LoVo (cell line): ENCODE data around the gene LRRC10.
"Not testable (repeated sequence)": the region's sequence is repeated elsewhere in the genome, so short reads cannot be mapped to it uniquely, and the experiment has no call there.

Experiments used
- DNase-seq: peaks from one replicate; pipeline ENCODE4 v3.0.0-alpha.2; 2016; ENCODE audit warnings: low spot score

Gene LRRC10

DNA sequence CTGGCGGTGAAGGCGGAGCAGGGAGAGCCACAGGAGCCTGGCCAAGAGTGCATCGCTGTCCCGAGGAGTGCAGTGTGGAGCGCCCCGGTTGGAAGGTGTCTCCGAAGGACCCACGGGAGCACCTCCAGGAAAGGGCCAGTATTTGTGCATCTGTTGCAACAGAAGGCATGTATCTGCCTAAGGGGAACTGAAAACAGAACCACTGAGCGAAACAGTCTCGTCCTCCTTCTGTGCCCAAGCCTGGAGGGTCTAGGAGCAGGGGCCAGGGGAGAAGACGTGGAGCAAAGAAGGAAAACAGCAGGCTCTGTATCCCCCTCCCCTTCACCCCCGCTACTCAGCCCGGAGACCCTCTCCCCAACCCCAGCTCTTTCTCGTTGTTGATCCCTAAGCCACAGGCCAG, 5.3 kb upstream of the LRRC10 start:
- no peak for DNase-seq

DNA sequence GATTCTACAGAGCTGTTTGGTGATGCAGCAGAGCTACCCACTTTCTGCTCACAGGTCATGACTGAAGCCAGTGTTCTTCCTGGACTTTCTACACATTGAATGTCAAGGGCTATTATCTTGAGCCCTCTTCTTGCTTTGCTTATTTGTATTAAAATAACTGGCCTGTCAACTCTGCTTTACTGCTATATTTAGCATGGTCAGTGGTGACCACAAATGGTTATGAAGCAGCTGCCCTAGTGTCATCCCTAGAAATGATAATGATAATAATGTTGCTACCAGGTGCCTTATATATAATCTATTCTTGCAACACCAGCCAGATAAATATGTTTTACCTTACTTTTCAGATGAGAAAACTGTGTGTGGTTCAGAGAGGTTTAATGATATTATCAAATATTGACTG, 2.6 kb upstream of the LRRC10 start:
- DNase-seq = no peak

DNA sequence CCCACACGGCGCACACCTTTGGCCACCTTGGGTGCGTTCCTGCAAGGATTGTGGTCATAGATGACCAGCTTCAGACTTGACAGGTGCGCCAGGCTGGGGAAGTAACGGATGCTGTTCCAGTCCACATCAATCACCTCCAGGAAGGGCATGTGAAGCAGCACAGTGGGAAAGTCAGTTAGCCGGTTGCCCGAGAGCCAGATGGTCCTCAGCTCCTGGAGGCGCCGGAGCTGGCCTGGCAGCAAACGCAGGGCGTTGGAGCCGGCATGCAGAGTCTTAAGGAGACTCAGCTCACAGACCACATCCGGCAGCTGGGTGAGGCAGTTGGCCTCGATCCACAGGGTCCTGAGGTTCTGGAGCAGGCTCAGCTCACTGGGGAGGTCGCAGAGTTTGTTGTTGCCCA, 581 bp downstream of the LRRC10 start:
- DNase-seq = no peak

DNA sequence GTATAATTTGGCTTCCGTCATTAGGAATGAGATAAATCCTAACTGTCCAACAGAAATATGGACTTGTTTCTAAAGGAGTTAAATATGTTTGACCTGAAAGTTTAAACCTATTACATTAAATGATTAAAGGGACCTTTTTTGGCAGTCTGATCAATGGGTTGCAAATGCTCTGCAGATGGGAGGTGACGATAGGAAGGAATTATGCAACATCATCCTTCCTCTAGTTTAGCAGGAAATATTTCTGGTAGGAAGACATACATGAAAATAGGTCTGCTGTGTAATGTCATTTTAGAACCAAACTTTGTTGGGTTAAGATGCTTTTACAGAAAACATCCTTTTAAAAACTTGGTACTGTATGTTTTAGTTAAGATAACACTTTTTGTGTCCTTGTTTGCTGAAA, 2.6 kb downstream of the LRRC10 start:
- DNase-seq = no peak

DNA sequence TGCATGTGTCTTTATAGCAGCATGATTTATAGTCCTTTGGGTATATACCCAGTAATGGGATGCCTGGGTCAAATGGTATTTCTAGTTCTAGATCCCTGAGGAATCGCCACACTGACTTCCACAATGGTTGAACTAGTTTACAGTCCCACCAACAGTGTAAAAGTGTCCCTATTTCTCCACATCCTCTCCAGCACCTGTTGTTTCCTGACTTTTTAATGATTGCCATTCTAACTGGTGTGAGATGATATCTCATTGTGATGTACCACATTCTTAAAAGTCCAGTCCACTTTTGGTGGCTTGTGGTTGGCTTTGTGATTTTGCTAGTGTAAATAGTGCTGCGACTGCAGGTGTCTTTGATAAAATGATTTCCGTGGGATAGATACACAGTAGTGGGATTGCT, 6.4 kb downstream of the LRRC10 start:
- not testable (repeated sequence) for DNase-seq

DNA sequence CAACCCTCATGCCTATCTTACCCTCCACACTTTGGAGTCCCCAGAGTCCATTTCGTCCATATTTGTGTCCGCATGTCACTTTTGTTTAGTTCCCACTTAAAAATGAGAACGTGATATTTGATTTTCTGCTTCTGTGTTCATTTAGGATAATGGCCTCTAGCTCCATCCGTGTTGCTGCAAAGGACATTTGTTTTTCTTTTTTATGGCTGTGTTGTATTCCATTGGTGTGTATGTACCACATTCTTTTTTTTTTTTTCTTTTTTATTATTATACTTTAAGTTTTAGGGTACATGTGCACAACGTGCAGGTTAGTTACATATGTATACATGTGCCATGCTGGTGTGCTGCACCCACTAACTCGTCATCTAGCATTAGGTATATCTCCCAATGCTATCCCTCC, 7.2 kb downstream of the LRRC10 start:
- not testable (repeated sequence) for DNase-seq

DNA sequence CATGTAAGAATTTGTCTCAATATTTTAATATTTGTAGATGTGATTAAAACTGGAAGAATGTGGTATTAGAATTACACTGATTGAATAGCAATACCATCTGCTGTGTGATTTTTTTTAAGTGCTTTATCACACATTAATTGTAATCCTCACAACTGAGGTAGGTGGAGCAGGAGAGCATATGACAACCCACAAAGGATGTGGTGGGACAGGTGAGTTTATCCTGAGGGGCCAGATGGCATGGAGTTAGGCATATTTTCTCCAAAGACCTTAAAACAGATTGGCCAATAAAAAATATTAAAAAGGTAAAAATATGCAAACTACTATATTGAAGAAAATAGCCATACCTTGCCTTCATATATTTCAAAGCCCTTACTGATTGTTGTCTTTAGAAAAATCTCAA, 7.8 kb downstream of the LRRC10 start:
- no peak for DNase-seq

DNA sequence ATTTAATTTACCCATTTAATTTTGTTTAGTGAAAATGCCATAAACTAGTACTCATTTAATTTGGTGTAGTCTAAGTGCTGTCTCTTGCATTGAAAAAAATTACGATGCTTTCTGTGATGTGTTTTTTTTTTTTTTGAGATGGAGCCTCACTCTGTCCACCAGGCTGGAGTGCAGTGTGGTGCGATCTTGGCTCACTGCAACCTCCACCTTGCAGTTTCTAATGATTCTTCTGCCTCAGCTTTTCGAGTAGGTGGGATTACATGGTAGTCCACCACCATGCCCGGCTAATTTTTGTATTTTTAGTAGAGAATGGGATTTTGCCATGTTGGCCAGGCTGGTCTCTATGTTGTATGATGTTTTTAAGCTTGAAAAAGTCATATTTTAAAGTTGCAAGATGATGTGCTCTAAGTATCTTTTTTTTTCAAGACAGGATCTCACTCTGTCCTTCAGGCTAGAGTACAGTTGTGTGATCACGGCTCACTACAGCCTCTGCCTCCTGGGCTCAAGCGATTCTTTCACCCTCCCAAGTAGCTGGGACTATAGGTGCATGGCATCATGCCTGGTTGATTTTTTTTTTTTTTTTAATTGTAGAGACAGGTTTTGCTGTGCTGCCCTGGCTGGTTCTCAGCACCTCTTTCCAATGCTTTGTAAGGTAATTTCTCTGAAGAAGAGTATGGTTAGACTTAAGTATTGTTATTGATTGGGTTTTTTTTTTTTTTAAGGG, 8.6 kb downstream of the LRRC10 start:
- no peak for DNase-seq

DNA sequence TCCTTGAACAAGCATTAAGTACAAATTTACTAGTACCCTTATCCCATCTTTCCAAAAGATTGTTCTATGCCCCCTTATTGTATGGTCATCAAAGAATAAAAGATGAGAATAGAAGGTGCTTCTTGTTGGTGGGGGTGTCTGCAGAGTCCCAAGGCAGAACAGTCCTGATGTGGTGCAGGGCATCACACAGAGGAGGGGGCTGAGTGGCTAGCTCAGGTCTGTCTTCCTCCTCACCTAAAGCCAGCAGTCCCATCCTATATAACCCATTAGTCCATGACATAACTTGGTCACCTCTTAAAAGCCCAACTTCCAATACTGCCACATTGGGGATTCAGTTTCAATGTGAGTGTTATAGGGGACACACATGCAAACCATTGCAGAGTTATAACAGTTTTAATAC, 9.9 kb downstream of the LRRC10 start:
- DNase-seq = no peak

DNA sequence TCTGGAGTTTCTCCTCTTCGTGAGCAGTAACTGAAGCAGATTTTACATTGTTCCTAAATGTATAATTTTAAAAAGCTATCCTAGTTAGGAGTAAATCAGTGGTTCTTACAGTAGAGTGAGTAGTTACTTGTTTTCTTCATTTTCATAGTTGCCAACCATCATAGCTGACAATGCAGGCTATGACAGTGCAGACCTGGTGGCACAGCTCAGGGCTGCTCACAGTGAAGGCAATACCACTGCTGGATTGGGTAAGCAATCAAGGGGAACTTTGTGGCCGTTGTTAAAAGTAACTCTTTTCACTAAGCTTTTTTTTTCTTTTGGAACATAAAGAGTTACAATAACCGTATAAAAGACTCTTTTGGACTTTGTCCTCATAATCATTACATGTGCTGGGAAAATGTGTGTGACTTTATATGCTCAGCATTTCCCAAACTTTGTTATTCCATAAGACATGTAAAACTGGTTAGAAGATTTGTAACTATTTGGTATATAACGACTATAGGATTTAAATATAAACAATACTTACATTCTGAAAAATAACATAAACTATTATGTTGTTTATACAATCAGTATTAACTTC, 12.4 kb downstream of the LRRC10 start:
- DNase-seq = no peak

DNA sequence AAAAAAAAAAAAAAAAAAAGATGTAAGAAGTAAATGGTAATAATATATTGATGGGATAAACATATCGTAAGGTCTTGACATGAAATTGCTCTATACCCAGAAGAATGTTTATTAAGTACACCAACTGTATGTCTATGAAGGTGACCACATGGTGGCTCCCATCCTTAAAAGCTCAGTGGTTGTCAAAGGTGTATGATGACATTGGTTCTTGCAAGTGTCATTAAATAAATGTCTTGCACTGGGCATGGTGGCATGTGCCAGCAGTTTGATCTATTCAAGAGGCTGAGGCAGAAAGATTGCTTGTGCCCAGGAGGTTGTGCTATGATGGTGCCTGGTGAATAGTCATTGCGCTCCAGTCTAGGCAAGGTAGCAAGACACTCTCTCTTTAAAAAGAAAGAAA, 15.0 kb downstream of the LRRC10 start:
- no peak for DNase-seq

DNA sequence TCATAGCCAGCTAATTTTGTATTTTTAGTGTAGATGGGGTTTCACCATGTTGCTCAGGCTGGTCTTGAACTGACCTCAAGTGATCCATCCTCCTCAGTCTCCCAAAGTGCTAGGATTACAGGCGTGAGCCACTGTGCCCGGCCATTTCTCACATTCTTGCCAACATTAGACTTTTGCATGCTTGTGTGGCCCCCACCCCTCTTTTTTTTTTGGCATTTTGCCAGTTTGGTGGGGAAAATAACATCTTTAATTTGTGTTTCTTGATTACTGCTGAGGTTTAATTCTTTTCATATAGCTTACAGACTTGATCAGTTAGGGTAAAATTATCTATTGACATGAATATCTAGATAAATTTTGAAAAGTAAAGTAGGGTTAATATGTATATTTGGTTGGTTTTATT, 21.6 kb downstream of the LRRC10 start:
- DNase-seq = no peak

DNA sequence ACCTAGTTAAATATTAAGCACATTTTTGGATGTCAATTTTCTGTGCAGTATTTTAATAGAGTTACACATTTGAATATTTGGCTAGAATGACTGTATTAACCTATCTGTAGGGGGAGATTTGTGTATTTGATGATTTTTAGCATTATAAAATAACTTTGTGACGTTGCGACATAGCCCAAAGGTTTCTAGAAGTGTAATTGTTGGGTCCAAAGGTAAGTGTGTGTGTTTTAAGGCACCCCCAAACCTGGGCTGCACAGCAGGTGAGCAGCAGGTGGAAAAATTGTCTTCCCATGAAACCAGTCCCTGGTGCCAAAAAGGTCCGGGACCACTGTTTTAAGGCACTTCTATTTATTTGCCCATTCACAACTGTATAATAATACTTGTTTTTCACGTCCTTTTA, 22.2 kb downstream of the LRRC10 start:
- DNase-seq = no peak

DNA sequence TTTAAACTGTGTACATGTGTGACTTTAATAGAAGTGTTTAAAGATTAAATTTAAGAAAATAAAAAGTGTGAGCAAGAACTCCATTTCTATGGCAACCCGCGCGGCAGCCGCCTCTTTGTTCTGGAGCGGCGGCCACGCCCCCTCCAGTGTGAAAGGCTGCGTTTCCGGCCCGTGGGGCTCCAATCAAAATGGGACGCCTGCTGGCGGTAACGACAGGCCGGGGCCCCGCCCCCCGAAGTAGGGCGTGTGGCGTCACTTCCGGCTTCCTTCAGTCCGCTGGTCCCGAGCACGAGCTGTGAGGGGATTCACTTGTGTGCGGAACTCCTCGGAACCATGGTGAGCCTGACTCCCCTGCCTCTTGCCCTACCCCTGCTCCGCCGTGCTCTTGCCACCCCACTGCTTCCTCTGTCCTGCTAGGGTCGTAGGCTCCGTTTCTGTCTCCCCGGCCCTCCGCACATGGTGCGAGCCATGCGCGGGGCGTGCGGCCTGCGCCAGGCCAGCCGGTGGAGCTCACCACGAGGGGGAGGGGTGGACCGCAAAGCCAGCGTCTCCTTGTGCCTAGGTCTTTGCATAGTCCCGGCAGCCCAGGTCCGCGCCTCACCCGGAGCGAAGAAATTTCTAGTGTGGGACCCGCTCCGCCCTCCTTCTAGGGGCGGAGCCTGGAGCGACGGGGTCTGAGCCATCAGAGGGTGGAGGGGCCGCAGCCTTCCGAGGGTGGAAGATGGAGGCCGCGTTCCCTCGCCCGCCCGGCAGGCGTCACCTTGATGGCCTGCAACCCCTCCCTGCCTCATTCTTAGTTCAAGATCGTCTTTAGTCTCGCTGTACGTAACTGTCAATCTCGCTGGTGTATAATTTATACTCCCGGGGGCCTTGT, 25.3 kb downstream of the LRRC10 start, which contains the start of gene CCT2:
Gene CCT2, plus strand, starts transcription at position 271 of the 874 bp plus-strand sequence. Its CDS starts 63 bp downstream, at position 334.
- peak; percentile 98 for DNase-seq

DNA sequence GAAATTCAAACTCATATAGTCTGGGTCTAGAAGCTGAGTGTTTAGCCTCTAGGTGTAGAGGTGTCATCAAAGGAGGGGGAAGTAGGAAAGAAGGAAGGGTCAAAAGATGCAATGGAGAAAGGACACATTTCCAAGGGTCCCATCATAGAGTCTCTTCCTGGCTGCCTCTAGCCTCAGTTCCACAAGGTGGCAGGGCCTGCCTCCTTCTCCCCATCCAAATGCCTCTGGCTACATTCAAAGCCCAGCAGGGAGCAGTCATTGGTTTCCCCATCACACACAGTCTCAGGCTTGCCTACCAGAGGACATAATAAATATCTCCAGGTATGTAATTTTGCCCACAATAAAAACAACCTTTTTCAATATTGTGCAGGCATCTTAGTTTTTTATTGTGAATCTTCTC, 27.5 kb downstream of the LRRC10 start:
- no peak for DNase-seq

DNA sequence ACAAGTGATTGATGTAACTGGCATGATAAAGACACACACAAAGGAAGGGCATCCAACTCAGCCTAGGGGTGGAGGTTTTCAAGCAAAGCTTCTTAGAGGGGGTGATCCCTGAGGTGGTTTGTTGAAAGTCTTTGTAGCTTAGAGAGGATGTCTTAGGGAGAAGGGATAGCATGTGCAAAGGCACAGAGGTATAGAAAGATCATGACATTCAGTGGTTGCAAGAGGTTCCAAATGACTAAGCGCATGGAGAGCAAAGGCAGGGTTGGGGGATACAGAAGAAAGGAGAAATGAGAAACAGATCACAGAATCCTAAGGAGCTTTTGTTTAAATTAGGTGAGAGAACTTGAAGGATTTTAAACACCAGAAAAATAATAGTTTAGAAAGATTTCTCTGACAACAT, 30.6 kb downstream of the LRRC10 start:
- no peak for DNase-seq

DNA sequence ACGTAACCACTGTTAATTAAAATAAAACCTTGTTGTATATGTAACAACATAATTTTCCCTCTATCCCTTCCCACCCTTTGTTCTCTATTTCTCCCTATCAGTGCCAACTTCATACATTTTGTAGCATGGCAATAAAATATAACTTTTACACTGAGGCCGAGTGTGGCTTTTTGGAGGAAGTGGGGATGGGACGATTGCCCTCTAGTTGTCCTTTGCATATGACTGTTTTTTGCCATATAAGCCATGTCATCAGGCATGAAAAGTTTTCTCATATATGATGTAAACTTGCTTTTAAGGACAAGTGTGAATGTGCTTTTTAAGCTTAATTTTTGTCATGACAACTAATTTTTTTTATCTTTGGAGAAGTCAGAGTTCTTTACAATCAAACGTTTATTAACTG, 31.7 kb downstream of the LRRC10 start:
- DNase-seq = no peak

DNA sequence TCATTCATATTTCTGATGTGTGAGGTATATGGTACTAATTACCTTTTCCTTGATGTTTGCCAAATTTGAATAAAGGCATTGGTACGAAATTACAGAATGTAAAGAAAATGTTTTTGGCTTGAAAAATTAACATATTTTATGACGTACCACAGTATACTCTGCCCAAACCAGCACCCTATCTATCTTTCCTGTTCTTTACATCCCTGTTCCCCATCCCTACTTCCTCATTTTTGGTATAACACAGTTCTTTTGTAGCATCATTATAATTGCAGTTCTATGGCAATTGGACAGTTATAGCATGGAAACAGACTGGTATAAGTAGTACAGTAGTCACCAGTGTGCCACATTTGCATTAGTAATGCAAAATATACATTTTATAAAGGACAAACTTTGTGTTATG, 32.4 kb downstream of the LRRC10 start:
- no peak for DNase-seq

DNA sequence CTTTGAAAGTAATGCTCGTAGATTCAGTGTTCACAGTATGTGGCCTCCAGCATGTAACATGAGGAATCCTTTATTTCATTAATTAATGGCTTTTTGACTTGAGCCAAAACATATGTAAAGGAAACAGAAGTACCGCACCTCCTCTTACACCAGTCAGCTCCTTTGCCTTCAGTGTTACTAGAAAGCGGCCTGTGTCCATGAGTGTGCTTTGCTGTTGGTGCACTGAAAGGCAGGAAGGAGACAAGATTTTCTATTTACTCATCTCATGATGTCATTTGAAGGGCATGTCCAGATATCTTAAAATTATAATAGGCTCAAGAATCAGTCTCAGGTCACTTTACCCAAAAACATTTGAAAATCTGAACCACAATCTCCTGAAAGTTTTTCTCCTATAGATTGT, 35.4 kb downstream of the LRRC10 start:
- no peak for DNase-seq

DNA sequence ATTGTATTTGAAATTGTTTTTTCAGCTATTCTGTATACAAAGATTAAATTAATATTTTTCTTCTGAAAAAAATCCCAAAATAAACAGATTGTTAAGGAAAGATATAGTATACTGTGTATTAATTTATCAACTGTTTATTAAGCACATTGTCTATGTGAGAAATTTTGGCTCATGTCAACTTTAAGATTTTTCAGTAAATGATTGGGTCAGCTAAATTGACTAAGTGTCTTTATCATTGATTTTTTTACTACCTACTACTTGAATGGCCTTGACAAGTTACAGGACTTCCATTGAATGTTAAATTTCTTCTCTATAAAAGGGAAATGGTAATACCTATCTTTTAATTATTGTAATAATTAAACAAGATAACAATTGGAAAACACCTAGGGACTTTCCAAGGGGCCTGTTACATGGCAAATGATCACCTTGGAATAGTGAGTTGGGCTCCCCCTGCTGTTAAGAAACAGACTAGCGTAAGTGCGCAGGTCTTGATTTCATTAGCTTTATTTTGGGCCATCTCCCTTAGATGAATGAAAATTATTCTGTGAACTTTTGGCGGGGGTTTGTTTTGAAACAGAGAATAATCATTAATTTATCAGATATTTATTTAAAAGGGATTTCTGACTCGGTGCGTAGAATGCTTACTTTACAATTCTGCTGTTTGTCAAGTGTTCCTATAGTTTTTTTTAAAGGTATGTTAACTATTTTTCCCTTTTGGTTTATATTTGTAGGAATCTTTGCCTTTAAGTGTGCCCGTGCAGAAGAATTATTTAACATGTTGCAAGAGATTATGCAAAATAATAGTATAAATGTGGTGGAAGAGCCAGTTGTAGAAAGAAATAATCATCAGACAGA, 39.9 kb downstream of the LRRC10 start:
- peak; percentile 74 for DNase-seq

DNA sequence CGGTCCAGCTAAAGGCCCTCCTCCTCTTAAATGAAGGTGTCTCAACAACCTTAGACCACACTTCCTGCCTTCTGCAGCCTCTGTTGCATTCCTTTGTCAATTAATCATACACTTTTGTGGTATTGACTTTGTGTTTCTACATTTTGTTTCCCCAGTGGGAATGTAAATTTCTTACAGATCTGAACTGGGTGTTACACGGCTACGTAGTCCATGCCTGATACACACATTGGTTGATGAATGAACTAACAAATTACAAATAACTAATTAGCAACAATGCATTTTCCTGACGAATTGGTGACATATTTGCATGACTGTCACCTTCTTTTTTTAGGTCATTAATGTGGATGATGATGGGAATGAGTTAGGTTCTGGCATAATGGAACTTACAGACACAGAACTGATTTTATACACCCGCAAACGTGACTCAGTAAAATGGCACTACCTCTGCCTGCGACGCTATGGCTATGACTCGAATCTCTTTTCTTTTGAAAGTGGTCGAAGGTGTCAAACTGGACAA, 40.6 kb downstream of the LRRC10 start:
- no peak for DNase-seq

DNA sequence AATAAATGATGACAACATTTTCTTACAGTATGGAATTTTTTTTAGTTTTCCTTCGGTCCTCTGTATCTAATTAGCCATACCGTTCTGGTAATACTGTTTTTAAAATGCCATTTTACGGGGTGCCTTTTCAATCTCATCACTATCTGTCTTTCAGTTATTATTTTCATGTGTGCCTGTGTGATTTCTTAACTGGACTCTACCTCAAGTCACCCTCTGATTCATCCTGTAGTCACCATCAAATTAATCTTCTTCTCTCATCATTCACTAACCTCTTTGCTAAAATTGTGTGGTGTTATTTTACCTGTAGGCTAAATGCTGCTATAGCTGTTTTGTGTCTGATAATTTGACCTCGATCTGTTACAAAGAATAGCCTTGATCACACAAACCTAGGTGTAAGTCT, 41.5 kb downstream of the LRRC10 start:
- no peak for DNase-seq
